HL-60 (cell line): ENCODE results near the gene FAM219A.

Experiments
- GABPA ChIP-seq: IDR thresholded peaks from 2 replicates; pipeline ENCODE4 v1.6.1; 2012; ENCODE audit warnings: low read depth
- TF ChIP-seq, protein P1 (sequence below): IDR thresholded peaks from one replicate; pipeline ENCODE4 v1.5.1; 2011; ENCODE audit warnings: low read length, control low read depth, inconsistent platforms; ENCODE audit not compliant: insufficient read depth

DNA sequence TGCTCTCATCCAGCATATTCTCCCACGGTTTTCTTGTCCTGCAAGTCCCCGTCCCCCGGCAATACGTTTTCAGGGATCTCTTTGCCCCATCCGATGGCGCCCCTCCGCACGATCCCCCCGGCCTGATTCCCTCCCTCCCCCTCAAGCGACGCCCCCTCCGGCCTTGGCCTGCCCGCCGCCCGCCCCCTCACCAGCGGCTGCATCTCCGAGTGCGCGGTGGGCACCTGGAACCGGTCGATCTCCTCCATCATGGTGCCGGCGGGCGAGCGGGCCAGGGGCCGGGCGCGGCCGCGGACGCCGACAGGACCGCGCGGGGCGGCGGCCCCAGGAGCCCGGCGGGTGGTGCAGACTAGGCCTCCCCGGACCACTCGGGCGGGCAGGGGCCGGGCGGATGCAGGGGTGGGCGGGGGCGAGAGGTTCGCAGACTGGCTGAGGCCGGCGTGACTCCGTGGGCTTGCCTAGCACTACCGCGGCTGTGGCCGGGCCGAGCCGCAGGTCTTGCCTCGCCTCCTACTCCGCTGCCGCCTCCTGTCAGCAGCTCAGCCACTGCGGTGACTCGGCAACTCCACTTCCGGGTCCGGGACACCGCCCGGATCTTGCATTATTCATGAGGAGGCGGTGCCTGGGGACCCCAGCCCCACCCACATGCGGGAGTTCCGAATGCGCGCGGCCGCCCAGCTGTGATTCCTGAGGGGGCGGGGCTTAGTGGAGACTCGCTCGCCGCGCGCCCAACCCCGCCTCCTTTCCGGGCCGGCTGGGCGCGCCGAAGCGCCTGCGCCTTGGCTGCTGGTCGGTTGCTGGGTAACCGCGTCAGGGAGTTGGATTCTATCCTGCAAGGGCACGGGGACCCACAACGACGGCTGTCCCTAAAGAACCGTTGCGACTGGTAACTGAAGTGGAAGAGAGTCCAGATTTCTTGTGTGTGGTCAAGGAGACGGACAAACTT is at the start of gene FAM219A, which contains the start of gene DNAI1:
- TF ChIP-seq, protein P1, sequence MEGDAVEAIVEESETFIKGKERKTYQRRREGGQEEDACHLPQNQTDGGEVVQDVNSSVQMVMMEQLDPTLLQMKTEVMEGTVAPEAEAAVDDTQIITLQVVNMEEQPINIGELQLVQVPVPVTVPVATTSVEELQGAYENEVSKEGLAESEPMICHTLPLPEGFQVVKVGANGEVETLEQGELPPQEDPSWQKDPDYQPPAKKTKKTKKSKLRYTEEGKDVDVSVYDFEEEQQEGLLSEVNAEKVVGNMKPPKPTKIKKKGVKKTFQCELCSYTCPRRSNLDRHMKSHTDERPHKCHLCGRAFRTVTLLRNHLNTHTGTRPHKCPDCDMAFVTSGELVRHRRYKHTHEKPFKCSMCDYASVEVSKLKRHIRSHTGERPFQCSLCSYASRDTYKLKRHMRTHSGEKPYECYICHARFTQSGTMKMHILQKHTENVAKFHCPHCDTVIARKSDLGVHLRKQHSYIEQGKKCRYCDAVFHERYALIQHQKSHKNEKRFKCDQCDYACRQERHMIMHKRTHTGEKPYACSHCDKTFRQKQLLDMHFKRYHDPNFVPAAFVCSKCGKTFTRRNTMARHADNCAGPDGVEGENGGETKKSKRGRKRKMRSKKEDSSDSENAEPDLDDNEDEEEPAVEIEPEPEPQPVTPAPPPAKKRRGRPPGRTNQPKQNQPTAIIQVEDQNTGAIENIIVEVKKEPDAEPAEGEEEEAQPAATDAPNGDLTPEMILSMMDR, result no peak
- TF ChIP-seq GABPA, result peak; percentile 27; the same call in 1 of the 2 replicates
